Transverse colon (tissue), 4 donors: ENCODE measurements around the gene CERKL.

Experiments
- EP300 ChIP-seq: sonication (generic); formaldehyde crosslinking; IDR thresholded peaks from one replicate; pipeline ENCODE4 v1.6.1; 2017; ENCODE audit warnings: antibody characterized with exemption, low read depth
- POLR2A ChIP-seq: fragments of 450-650 bp; IDR thresholded peaks from one replicate; pipeline ENCODE4 v1.6.1; 2016; ENCODE audit warnings: antibody characterized with exemption, mild to moderate bottlenecking, moderate library complexity
- POLR2AphosphoS5 ChIP-seq, 3 donors: sonication (generic); formaldehyde crosslinking; IDR thresholded peaks; one replicate each; pipeline ENCODE4 v1.6.1; 2016; ENCODE audit warnings: antibody characterized with exemption in 3 of 3
- TF ChIP-seq, protein P1 (sequence below), 5 experiments: fragments of 200-600 bp in 3 of 5; fragments of 450-650 bp in 2 of 5; sonication (generic) in 3 of 5; IDR thresholded peaks; 1 replicate in 2 of 5; 2 replicates in 3 of 5; pipeline ENCODE4 v1.5.1; 2016 to 2017; ENCODE audit warnings: antibody characterized with exemption in 5 of 5, inconsistent platforms in 3 of 5, mild to moderate bottlenecking in 2 of 5, moderate library complexity in 1 of 5

DNA sequence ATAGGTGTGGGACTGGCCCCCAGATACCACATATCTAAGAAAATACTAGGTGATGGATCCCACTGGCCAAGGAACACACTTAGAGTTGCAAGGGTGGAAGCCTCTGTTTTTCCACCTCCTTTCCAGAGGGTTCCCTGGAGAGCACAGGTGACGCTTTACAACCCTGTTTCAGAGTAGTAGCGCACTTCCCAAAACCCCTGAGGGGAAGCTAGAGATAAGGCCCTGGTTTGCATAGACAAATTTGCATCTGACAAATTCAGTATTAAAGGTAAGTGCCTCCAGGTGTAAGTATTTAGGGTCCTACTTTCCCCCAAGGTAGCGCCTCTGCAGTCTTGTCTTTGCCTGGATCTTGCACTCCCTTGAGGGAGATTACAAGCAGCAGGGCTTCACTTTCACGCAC lies 474 bp upstream of the CERKL start:
- TF ChIP-seq, protein P1, sequence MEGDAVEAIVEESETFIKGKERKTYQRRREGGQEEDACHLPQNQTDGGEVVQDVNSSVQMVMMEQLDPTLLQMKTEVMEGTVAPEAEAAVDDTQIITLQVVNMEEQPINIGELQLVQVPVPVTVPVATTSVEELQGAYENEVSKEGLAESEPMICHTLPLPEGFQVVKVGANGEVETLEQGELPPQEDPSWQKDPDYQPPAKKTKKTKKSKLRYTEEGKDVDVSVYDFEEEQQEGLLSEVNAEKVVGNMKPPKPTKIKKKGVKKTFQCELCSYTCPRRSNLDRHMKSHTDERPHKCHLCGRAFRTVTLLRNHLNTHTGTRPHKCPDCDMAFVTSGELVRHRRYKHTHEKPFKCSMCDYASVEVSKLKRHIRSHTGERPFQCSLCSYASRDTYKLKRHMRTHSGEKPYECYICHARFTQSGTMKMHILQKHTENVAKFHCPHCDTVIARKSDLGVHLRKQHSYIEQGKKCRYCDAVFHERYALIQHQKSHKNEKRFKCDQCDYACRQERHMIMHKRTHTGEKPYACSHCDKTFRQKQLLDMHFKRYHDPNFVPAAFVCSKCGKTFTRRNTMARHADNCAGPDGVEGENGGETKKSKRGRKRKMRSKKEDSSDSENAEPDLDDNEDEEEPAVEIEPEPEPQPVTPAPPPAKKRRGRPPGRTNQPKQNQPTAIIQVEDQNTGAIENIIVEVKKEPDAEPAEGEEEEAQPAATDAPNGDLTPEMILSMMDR (IDR thresholded peaks at IDR 0.05) = no peak
- TF ChIP-seq POLR2A = no peak
- TF ChIP-seq POLR2AphosphoS5 (IDR thresholded peaks at IDR 0.05) = no peak
- no peak for TF ChIP-seq EP300
